ENCODE measurements around the gene UQCRHL.

UQCRHL gene

GRCh38 chr1:15825800-15826199 is 18.4 kb upstream of the UQCRHL start:
- no peaks in the 10 kb centered on the region for H3K9me3 ChIP-seq (ENCODE audit: insufficient read depth, low read length)
- H3K27me3 ChIP-seq (ENCODE audit: low read depth, low read length): no peaks in the 10 kb centered on the region
- TF ChIP-seq EZH2phosphoT487 (IDR thresholded peaks at IDR 0.05; ENCODE audit: low read depth): no peak
- TF ChIP-seq CTCF (IDR thresholded peaks at IDR 0.05; ENCODE audit: low read depth, low read length): no peak
- H3K4me2 ChIP-seq (ENCODE audit: low read length): no peak overlapping the region
- H3K36me3 ChIP-seq (replicated peaks; ENCODE audit: low read depth, low read length): no peaks in the 10 kb centered on the region
- H3K27ac ChIP-seq (ENCODE audit: low read length): no peak overlapping the region
- peaks cover 2% of the 10 kb centered on the region; the same call in 1 of the 2 replicates for H3K4me1 ChIP-seq (ENCODE audit: low read length)
- H3K79me2 ChIP-seq (ENCODE audit: low read length): no peaks in the 10 kb centered on the region
- H4K20me1 ChIP-seq (ENCODE audit: insufficient read depth, low read length): no peaks in the 10 kb centered on the region
- no peak overlapping the region for H3K9ac ChIP-seq (ENCODE audit: low read length)
- H3K4me3 ChIP-seq (ENCODE audit: low read length): no peak overlapping the region
- no peak overlapping the region for H2AFZ ChIP-seq (ENCODE audit: low read depth, low read length)

- no peaks in the 10 kb centered on the region for H3K27me3 ChIP-seq (ENCODE audit: low read depth, low read length)
- no peak overlapping the region for H2AFZ ChIP-seq (ENCODE audit: low read depth, low read length)
- H3K79me2 ChIP-seq (ENCODE audit: low read length): no peaks in the 10 kb centered on the region
- no peaks in the 10 kb centered on the region for H3K4me1 ChIP-seq (ENCODE audit: low read length)
- no peaks in the 10 kb centered on the region for H3K36me3 ChIP-seq (replicated peaks; ENCODE audit: low read depth, low read length)
- H3K4me2 ChIP-seq (ENCODE audit: low read length): no peak overlapping the region
- TF ChIP-seq EZH2phosphoT487 (IDR thresholded peaks at IDR 0.05; ENCODE audit: low read depth): no peak
- no peak overlapping the region for H3K4me3 ChIP-seq (ENCODE audit: low read length)
- no peaks in the 10 kb centered on the region for H4K20me1 ChIP-seq (ENCODE audit: insufficient read depth, low read length)
- no peak overlapping the region for H3K9ac ChIP-seq (ENCODE audit: low read length)
- no peaks in the 10 kb centered on the region for H3K9me3 ChIP-seq (ENCODE audit: insufficient read depth, low read length)
- no peak overlapping the region for H3K27ac ChIP-seq (ENCODE audit: low read length)
Measured at GRCh38 chr1:15820478-15820877, 13.0 kb upstream of the UQCRHL start.

GRCh38 chr1:15816674-15817073 is 9.2 kb upstream of the UQCRHL start:
- H3K36me3 ChIP-seq (replicated peaks; ENCODE audit: low read depth, low read length): no peaks in the 10 kb centered on the region
- no peaks in the 10 kb centered on the region for H3K79me2 ChIP-seq (ENCODE audit: low read length)
- H3K27ac ChIP-seq (ENCODE audit: low read length): no peak overlapping the region
- H3K9ac ChIP-seq (ENCODE audit: low read length): no peak overlapping the region
- H3K4me2 ChIP-seq (ENCODE audit: low read length): no peak overlapping the region
- H3K9me3 ChIP-seq (ENCODE audit: insufficient read depth, low read length): no peaks in the 10 kb centered on the region
- no peaks in the 10 kb centered on the region for H3K4me1 ChIP-seq (ENCODE audit: low read length)
- no peaks in the 10 kb centered on the region for H3K27me3 ChIP-seq (ENCODE audit: low read depth, low read length)
- H4K20me1 ChIP-seq (ENCODE audit: insufficient read depth, low read length): no peaks in the 10 kb centered on the region
- TF ChIP-seq CTCF (IDR thresholded peaks at IDR 0.05; ENCODE audit: low read depth, low read length) (no peak), EZH2phosphoT487 (IDR thresholded peaks at IDR 0.05; ENCODE audit: low read depth) (no peak)
- no peak overlapping the region for H2AFZ ChIP-seq (ENCODE audit: low read depth, low read length)
- H3K4me3 ChIP-seq (ENCODE audit: low read length): no peak overlapping the region

GRCh38 chr1:15810073-15810472 is 2.6 kb upstream of the UQCRHL start:
- no peak overlapping the region for H3K4me2 ChIP-seq (ENCODE audit: low read length)
- H3K4me3 ChIP-seq (ENCODE audit: low read length): no peak overlapping the region
- H3K27ac ChIP-seq (ENCODE audit: low read length): no peak overlapping the region
- no peak overlapping the region for H3K9ac ChIP-seq (ENCODE audit: low read length)
- H3K27me3 ChIP-seq (ENCODE audit: low read depth, low read length): no peaks in the 10 kb centered on the region
- H3K4me1 ChIP-seq (ENCODE audit: low read length): no peaks in the 10 kb centered on the region
- H2AFZ ChIP-seq (ENCODE audit: low read depth, low read length): no peak overlapping the region
- H3K36me3 ChIP-seq (replicated peaks; ENCODE audit: low read depth, low read length): no peaks in the 10 kb centered on the region
- H3K79me2 ChIP-seq (ENCODE audit: low read length): no peaks in the 10 kb centered on the region
- no peak for TF ChIP-seq EZH2phosphoT487 (IDR thresholded peaks at IDR 0.05; ENCODE audit: low read depth)
- H3K9me3 ChIP-seq (ENCODE audit: insufficient read depth, low read length): no peaks in the 10 kb centered on the region
- H4K20me1 ChIP-seq (ENCODE audit: insufficient read depth, low read length): no peaks in the 10 kb centered on the region

- H3K4me2 ChIP-seq (ENCODE audit: low read length): no peak overlapping the region
- H4K20me1 ChIP-seq (ENCODE audit: insufficient read depth, low read length): no peaks in the 10 kb centered on the region
- no peaks in the 10 kb centered on the region for H3K9me3 ChIP-seq (ENCODE audit: insufficient read depth, low read length)
- no peaks in the 10 kb centered on the region for H3K4me1 ChIP-seq (ENCODE audit: low read length)
- no peak overlapping the region for H3K9ac ChIP-seq (ENCODE audit: low read length)
- TF ChIP-seq CTCF (IDR thresholded peaks at IDR 0.05; ENCODE audit: low read depth, low read length) (no peak), EZH2phosphoT487 (IDR thresholded peaks at IDR 0.05; ENCODE audit: low read depth) (no peak)
- H2AFZ ChIP-seq (ENCODE audit: low read depth, low read length): no peak overlapping the region
- H3K4me3 ChIP-seq (ENCODE audit: low read length): no peak overlapping the region
- H3K36me3 ChIP-seq (replicated peaks; ENCODE audit: low read depth, low read length): no peaks in the 10 kb centered on the region
- no peak overlapping the region for H3K27ac ChIP-seq (ENCODE audit: low read length)
- no peaks in the 10 kb centered on the region for H3K27me3 ChIP-seq (ENCODE audit: low read depth, low read length)
- H3K79me2 ChIP-seq (ENCODE audit: low read length): no peaks in the 10 kb centered on the region
Measured at GRCh38 chr1:15808955-15809354, 1.5 kb upstream of the UQCRHL start.
